Measurements from ENCODE around the gene CSK. TPM values are rescaled to one million over a fixed set of nuclear protein-coding genes. Genes with fewer than 3 reads are reported as not detected.

Gene CSK
- total and polyA plus RNA-seq, 2 donors (not counting 1 experiment from before 2014, with no cell fraction given) = 325 to 651 TPM

DNA sequence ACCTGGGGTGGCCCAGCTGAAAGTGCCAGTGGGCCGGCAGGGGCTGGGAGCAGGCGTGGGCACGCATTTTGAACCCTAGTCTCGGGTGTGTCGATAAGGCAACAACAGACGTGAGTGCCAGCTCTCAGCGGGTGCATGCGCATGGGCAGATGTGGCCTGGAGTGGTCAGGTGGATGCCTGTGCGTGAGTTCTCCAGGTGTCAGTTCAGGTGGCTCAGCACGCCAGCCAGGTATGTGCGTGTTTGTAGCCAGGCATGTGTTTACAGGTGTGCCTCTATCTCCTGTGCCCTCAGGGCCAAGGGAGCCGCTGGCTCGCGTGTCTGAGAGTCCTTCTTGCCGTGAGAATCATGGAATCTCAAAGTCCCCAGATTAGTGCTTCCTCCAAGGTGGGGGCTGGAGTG, 18.5 kb upstream of the CSK start:
- Histone ChIP-seq H3K9ac (ENCODE audit: low read length) (no peak overlapping the region), H3K9me3 (ENCODE audit: control extremely low read depth in 1 of 3, control insufficient read depth in 2 of 3, insufficient read depth in 1 of 3, low read length in 2 of 3) (no peaks in the 10 kb centered on the region), H3K79me2 (ENCODE audit: control insufficient read depth, insufficient read depth, low read length) (no peaks in the 10 kb centered on the region), H3K4me3 (ENCODE audit: control extremely low read depth in 1 of 5, extremely low read depth in 1 of 5, insufficient read depth in 1 of 5, low read depth in 2 of 5, low read length in 4 of 5) (no peak overlapping the region), H3K36me3 (replicated peaks in 1 of 2; ENCODE audit: control extremely low read depth in 1 of 2, control insufficient read depth in 1 of 2, extremely low read depth in 1 of 2, insufficient read depth in 2 of 2, low read length in 1 of 2) (no peaks in the 10 kb centered on the region), H4K20me1 (ENCODE audit: control insufficient read depth, insufficient read depth, low read length, poor library complexity, severe bottlenecking) (no peaks in the 10 kb centered on the region), H3K4me1 (ENCODE audit: control insufficient read depth in 2 of 2, insufficient read depth in 2 of 2, low read length in 2 of 2) (peaks cover 0 to 4% of the 10 kb centered on the region in 2 donors), H2AFZ (ENCODE audit: insufficient read depth, low read depth, low read length, poor library complexity, severe bottlenecking) (no peak overlapping the region), H3K27me3 (replicated peaks in 1 of 4; ENCODE audit: control extremely low read depth in 1 of 4, control insufficient read depth in 3 of 4, insufficient read depth in 4 of 4, low read length in 3 of 4) (peaks cover 0 to 17% (median 0%) of the 10 kb centered on the region in 4 experiments), H3K27ac (ENCODE audit: low read length in 2 of 2) (no peak overlapping the region), H3K4me2 (replicated peaks; ENCODE audit: low read depth, low read length, poor library complexity, severe bottlenecking) (no peak overlapping the region)
- Mint-ChIP-seq H3K27me3 (peaks cover 16% of the 10 kb centered on the region), H3K4me1 (no peaks in the 10 kb centered on the region), H3K27ac (no peak overlapping the region), H3K9me3 (ENCODE audit: insufficient read depth) (no peaks in the 10 kb centered on the region), H3K4me3 (no peak overlapping the region)
- POLR2A ChIA-PET = no interaction called here
- 97% methylated on average over 15 of the region's 15 CpGs for WGBS (ENCODE audit: insufficient coverage)
- ATAC-seq (ENCODE audit: low read depth) (no peak), DNase-seq (no peak)
- intact Hi-C loops (cut with micrococcal nuclease) = no loop called here
- CTCF ChIA-PET = interaction anchor here (0.6 to 24.1 kb wide), 3 partner anchors 36 to 211 kb away, joined by 3 to 596 read pairs (median 9); no protein-coding TSS in a partner anchor
- TF ChIP-seq, protein P1, sequence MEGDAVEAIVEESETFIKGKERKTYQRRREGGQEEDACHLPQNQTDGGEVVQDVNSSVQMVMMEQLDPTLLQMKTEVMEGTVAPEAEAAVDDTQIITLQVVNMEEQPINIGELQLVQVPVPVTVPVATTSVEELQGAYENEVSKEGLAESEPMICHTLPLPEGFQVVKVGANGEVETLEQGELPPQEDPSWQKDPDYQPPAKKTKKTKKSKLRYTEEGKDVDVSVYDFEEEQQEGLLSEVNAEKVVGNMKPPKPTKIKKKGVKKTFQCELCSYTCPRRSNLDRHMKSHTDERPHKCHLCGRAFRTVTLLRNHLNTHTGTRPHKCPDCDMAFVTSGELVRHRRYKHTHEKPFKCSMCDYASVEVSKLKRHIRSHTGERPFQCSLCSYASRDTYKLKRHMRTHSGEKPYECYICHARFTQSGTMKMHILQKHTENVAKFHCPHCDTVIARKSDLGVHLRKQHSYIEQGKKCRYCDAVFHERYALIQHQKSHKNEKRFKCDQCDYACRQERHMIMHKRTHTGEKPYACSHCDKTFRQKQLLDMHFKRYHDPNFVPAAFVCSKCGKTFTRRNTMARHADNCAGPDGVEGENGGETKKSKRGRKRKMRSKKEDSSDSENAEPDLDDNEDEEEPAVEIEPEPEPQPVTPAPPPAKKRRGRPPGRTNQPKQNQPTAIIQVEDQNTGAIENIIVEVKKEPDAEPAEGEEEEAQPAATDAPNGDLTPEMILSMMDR (IDR thresholded peaks at IDR 0.05) = no peak
- TF ChIP-seq EZH2 (IDR thresholded peaks at IDR 0.05; ENCODE audit: borderline replicate concordance, insufficient read depth, low read depth, low read length, poor library complexity, severe bottlenecking) = no peak

GRCh38 chr15:74767167-74768098, 14.4 kb upstream of the CSK start:
- H3K4me1 ChIP-seq (ENCODE audit: control insufficient read depth in 2 of 2, insufficient read depth in 2 of 2, low read length in 2 of 2) = peaks cover 23 to 27% of the 10 kb centered on the region in 2 donors
- intact Hi-C loops (cut with micrococcal nuclease) = loop anchor here (1.0 kb wide), 1 partner anchor 132 kb away; no protein-coding TSS in a partner anchor
- no peak for DNase-seq
- peaks cover 22% of the 10 kb centered on the region for H3K4me1 Mint-ChIP-seq
- no peaks in the 10 kb centered on the region for H3K9me3 ChIP-seq (ENCODE audit: control extremely low read depth in 1 of 3, control insufficient read depth in 2 of 3, insufficient read depth in 1 of 3, low read length in 2 of 3)
- H4K20me1 ChIP-seq (ENCODE audit: control insufficient read depth, insufficient read depth, low read length, poor library complexity, severe bottlenecking) = no peaks in the 10 kb centered on the region
- TF ChIP-seq, protein P1 (IDR thresholded peaks at IDR 0.05) = no peak
- no peak for TF ChIP-seq EZH2 (IDR thresholded peaks at IDR 0.05; ENCODE audit: borderline replicate concordance, insufficient read depth, low read depth, low read length, poor library complexity, severe bottlenecking)
- no peak overlapping the region for H3K4me2 ChIP-seq (replicated peaks; ENCODE audit: low read depth, low read length, poor library complexity, severe bottlenecking)
- peaks cover 6% of the 10 kb centered on the region for H3K27me3 Mint-ChIP-seq
- WGBS (ENCODE audit: insufficient coverage) = 93% methylated on average over 9 of the region's 14 CpGs
- H3K4me3 Mint-ChIP-seq = no peak overlapping the region
- peaks cover 0 to 9% (median 0%) of the 10 kb centered on the region in 4 experiments for H3K27me3 ChIP-seq (replicated peaks in 1 of 4; ENCODE audit: control extremely low read depth in 1 of 4, control insufficient read depth in 3 of 4, insufficient read depth in 4 of 4, low read length in 3 of 4)
- CTCF ChIA-PET = interaction anchor here (1.3 to 29.7 kb wide), 15 partner anchors 8 to 393 kb away, joined by 3 to 2548 read pairs (median 17); partner anchors contain the start of genes CSK, CYP1A1, LMAN1L and ULK3
- H3K36me3 ChIP-seq (replicated peaks in 1 of 2; ENCODE audit: control extremely low read depth in 1 of 2, control insufficient read depth in 1 of 2, extremely low read depth in 1 of 2, insufficient read depth in 2 of 2, low read length in 1 of 2) = no peaks in the 10 kb centered on the region
- no peak overlapping the region for H2AFZ ChIP-seq (ENCODE audit: insufficient read depth, low read depth, low read length, poor library complexity, severe bottlenecking)
- no peak overlapping the region for H3K27ac ChIP-seq (ENCODE audit: low read length in 2 of 2)
- H3K9me3 Mint-ChIP-seq (ENCODE audit: insufficient read depth) = no peaks in the 10 kb centered on the region
- peaks cover 37% of the 10 kb centered on the region for H3K79me2 ChIP-seq (ENCODE audit: control insufficient read depth, insufficient read depth, low read length)
- ATAC-seq (ENCODE audit: low read depth) = no peak
- POLR2A ChIA-PET = no interaction called here
- H3K27ac Mint-ChIP-seq = no peak overlapping the region
- no peak overlapping the region for H3K4me3 ChIP-seq (ENCODE audit: control extremely low read depth in 1 of 5, extremely low read depth in 1 of 5, insufficient read depth in 1 of 5, low read depth in 2 of 5, low read length in 4 of 5)
- H3K9ac ChIP-seq (ENCODE audit: low read length) = no peak overlapping the region

All from B cell (primary cell).